Activated CD8-positive, alpha-beta memory T cell treated with anti-CD3 and anti-CD28 coated beads for 48 hours (primary cell): ENCODE data around the gene SCUBE2.

Experiments used
- DNase-seq, 3 experiments: peaks; one replicate each; pipeline ENCODE4 v3.0.0-alpha.2; 2020; ENCODE audit warnings: low read depth in 2 of 3, low spot score in 2 of 3

The SCUBE2 gene

GRCh38 chr11:8971196-8971923 lies 120.0 kb downstream of the SCUBE2 start:
- no peak for DNase-seq
